BJ (cell line): Measurements from ENCODE around the gene SLC66A2. TPM values are rescaled to one million over a fixed set of nuclear protein-coding genes. Genes with fewer than 3 reads are reported as not detected.

Experiments used
- CTCF ChIA-PET: fragments of 350-600 bp; formaldehyde crosslinking; extraction: SDS; loops from one replicate; lab custom pipeline; 2021; ENCODE audit warnings: antibody characterized with exemption, inconsistent platforms; lab: Yijun Ruan, JAX
- POLR2A ChIA-PET: fragments of 300-600 bp; sonication (Branson Sonifier 250); formaldehyde crosslinking; extraction: SDS; loops from one replicate; lab custom pipeline; 2021; ENCODE audit warnings: antibody characterized with exemption; lab: Charles Lee
- DNase-seq: peaks from one replicate; pipeline ENCODE4 v3.0.0-alpha.2; 2011; ENCODE audit warnings: low read depth
- H3K27me3 ChIP-seq: 2 replicates; pipeline ENCODE4 v1.6.0; 2011; ENCODE audit warnings: low read length; ENCODE audit not compliant: control insufficient read depth, insufficient read depth
- H3K36me3 ChIP-seq: 2 replicates; pipeline ENCODE4 v1.5.1; 2011; ENCODE audit warnings: low read length; ENCODE audit not compliant: control insufficient read depth, insufficient read depth
- H3K4me3 ChIP-seq: 2 replicates; pipeline ENCODE4 v1.5.1; 2011; ENCODE audit warnings: low read depth, mild to moderate bottlenecking, control low read depth, low read length
- CTCF ChIP-seq: IDR thresholded peaks from 2 replicates; pipeline ENCODE4 v1.5.1; 2011; ENCODE audit warnings: low read depth, mild to moderate bottlenecking, control low read depth, inconsistent platforms, low read length, moderate library complexity; ENCODE audit not compliant: insufficient read depth
- polyA plus RNA-seq: library from polyadenylated mRNA; depleted of rRNA; stranded (reverse); fragments of >200 nt; gene quantifications from 2 replicates; pipeline ENCODE4 v1.2.3, GENCODE V29; 2011

The SLC66A2 gene
- polyA plus RNA-seq, 1 experiment = 26.4 TPM

DNA sequence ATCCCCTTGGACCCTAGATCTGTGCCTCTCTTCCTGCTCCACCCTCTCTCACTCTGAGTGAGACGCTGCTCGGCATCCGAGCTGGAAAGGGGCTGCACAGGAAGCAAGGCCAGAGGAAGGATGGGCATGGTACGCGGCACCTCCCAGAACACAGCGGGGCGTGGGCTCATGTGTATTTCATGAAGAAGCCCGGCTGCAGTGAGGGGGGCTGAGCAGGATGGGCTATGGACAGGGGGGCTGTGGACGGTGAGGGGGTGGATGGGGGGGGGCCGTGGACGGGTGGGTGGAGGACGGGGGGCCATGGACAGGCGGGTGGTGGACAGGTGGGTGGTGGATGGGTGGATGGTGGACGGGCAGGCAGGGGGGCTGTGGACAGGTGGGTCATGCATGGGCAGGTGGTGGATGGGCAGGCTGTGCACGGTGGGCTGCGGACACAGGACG lies 28.5 kb downstream of the SLC66A2 start:
- Histone ChIP-seq H3K27me3 (no peaks in the 10 kb centered on the region), H3K36me3 (peaks cover 13% of the 10 kb centered on the region), H3K4me3 (no peak overlapping the region)
- no peak for TF ChIP-seq CTCF
- POLR2A ChIA-PET = no interaction called here
- DNase-seq = no peak
- CTCF ChIA-PET = no interaction called here

DNA sequence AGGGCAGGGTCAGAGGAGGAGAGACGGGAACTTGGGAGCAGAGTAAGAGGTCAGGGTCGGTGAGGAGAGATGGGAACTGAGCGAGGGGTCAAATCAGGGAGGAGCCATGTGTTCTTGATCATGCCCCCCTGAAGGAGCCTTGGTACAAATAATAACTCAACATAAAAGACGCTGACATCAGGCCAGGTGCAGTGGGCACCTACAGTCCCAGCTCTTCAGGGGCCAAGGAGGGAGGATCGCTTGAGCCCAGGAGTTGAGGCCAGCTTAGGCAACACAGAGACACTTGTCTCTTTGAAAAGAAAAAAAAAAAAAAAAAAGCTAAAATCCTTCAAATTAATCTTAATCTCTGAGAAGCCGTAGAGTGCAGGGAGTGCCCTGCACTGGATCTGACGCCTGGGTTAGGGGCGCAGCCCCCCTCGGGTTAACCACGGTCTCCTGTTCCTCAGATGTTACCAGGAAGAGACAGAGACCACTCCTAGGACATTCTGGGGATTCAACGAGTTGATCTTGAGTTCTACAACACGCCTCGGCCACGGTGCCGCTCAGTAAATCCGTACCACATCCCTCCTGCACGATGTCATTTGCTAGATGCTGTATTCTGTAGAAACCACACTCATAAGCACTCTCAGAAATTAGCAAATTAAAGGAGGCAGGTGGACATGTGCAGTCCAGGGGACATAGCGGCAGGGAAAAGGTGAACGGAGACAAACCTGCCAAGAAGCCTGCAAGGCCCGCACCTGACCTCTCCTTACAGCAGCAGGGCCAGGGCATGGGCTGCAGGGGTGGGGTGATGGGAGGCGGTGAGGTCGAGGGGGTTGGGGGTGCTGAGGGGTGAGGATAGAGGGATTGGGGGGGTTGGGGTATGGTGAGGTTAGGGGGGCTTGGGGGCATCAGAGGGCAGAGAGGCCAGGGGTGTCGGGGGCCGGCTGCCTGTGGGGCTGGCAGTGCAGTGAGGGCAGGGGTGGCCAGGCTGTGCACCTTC lies 29.2 kb downstream of the SLC66A2 start:
- ChIA-PET CTCF (no interaction called here), POLR2A (no interaction called here)
- DNase-seq = no peak
- Histone ChIP-seq H3K4me3 (no peak overlapping the region), H3K36me3 (peaks cover 16% of the 10 kb centered on the region), H3K27me3 (no peaks in the 10 kb centered on the region)
- TF ChIP-seq CTCF = no peak

- Histone ChIP-seq H3K4me3 (no peak overlapping the region), H3K36me3 (peaks cover 24% of the 10 kb centered on the region), H3K27me3 (no peaks in the 10 kb centered on the region)
- CTCF ChIA-PET = no interaction called here
- POLR2A ChIA-PET = no interaction called here
- no peak for DNase-seq
- TF ChIP-seq CTCF = no peak
Measured at GRCh38 chr18:79919089-79919488, 32.4 kb downstream of the SLC66A2 start.

- H3K36me3 ChIP-seq = peaks cover 22% of the 10 kb centered on the region
- ChIA-PET POLR2A (no interaction called here), CTCF (no interaction called here)
- DNase-seq = no peak
- H3K27me3 ChIP-seq = no peaks in the 10 kb centered on the region
- no peak overlapping the region for H3K4me3 ChIP-seq
- TF ChIP-seq CTCF = no peak
Measured at GRCh38 chr18:79918615-79919011, 32.8 kb downstream of the SLC66A2 start.

- peaks cover 22% of the 10 kb centered on the region for H3K36me3 ChIP-seq
- no peaks in the 10 kb centered on the region for H3K27me3 ChIP-seq
- no peak for DNase-seq
- no peak overlapping the region for H3K4me3 ChIP-seq
- TF ChIP-seq CTCF = no peak
- CTCF ChIA-PET = no interaction called here
- POLR2A ChIA-PET = no interaction called here
Measured at GRCh38 chr18:79917853-79918614, 33.4 kb downstream of the SLC66A2 start.
